Left ventricle myocardium inferior (tissue), 1 donor: ENCODE data around the gene PSRC1. TPM values are rescaled to one million over a fixed set of nuclear protein-coding genes. Genes with fewer than 3 reads are reported as not detected.
A peak's percentile ranks its signal among the peaks of the same experiment; 100 is the strongest.

Experiments
- DNase-seq: peaks from one replicate; pipeline ENCODE4 v3.0.0-alpha.2; 2020
- H3K27ac ChIP-seq: fragments of 200-600 bp; replicated peaks from 2 replicates; pipeline ENCODE4 v1.8.0; 2021
- H3K27me3 ChIP-seq: fragments of 200-600 bp; 2 replicates; pipeline ENCODE4 v1.8.0; 2021; ENCODE audit warnings: low read depth
- H3K36me3 ChIP-seq: fragments of 200-600 bp; 2 replicates; pipeline ENCODE4 v1.8.0; 2021
- H3K4me1 ChIP-seq: fragments of 200-600 bp; 2 replicates; pipeline ENCODE4 v1.8.0; 2021
- H3K4me3 ChIP-seq: fragments of 200-600 bp; 2 replicates; pipeline ENCODE4 v1.8.0; 2021; ENCODE audit warnings: mild to moderate bottlenecking, moderate library complexity
- H3K9me3 ChIP-seq: fragments of 200-600 bp; replicated peaks from 2 replicates; pipeline ENCODE4 v1.8.0; 2021
- intact Hi-C: fragments of 100-400 bp; cut with micrococcal nuclease; formaldehyde crosslinking; loops from one replicate; pipeline ENCODE4 v1.11.0; 2022
- total RNA-seq: library from RNA; stranded (reverse); fragmentation: NEBNext Ultra II Directional; extraction: Animal tissue kit (Norgen Biotek cat#: 25700); gene quantifications from one replicate; pipeline ENCODE4 v1.2.1, GENCODE V29; 2021
- TF ChIP-seq, protein P1 (sequence below): fragments of 200-600 bp; IDR thresholded peaks from 2 replicates; pipeline ENCODE4 v1.8.0; 2021; ENCODE audit warnings: antibody characterized with exemption, mild to moderate bottlenecking, borderline replicate concordance
- donor health status: DM: no; HTN: yes; CAD: no; lungs with severe emphysema.

Gene PSRC1
- total RNA-seq, 1 donor from 2014 or later = 0.80 TPM

DNA sequence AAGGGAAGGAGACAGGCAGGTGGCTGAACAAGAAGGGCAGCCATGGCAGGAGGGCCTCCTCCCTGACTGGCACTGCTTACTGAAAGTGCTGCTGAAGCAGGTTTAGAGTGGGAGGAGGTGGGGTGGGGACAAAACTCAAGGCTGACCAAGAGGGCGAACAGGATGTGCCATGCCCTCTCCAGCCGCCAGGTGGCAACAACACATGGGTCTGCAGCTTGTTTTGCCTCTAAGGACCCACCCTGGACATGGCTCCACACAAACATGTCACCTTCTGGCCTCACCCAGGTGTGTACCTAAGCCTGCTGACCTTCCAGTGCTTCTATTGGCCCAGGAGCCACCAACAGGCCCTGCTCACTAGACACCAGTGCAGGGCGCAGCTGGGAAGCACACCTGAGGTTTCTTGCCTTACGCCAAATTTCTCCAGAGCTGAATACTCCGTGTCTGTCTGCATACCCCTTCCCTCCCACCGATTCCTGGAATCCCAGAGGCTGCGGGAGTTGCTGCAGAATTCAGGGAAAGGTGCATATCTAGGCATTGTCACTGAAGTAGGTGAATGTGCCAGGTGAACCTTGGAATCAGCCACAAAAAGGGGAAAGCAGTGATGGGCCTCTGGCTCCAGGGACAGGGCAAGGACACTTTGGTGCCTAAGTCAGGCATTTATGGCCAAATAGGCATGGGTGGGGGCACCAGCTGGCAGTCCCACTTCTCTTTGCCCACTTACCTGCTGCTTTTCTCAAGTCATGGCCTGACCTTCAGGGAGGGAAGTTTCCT, 5.3 kb downstream of the PSRC1 start:
- TF ChIP-seq, protein P1, sequence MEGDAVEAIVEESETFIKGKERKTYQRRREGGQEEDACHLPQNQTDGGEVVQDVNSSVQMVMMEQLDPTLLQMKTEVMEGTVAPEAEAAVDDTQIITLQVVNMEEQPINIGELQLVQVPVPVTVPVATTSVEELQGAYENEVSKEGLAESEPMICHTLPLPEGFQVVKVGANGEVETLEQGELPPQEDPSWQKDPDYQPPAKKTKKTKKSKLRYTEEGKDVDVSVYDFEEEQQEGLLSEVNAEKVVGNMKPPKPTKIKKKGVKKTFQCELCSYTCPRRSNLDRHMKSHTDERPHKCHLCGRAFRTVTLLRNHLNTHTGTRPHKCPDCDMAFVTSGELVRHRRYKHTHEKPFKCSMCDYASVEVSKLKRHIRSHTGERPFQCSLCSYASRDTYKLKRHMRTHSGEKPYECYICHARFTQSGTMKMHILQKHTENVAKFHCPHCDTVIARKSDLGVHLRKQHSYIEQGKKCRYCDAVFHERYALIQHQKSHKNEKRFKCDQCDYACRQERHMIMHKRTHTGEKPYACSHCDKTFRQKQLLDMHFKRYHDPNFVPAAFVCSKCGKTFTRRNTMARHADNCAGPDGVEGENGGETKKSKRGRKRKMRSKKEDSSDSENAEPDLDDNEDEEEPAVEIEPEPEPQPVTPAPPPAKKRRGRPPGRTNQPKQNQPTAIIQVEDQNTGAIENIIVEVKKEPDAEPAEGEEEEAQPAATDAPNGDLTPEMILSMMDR = peak; percentile 91
- Histone ChIP-seq H3K27ac (no peak overlapping the region), H3K4me1 (peaks cover 20% of the 10 kb centered on the region), H3K4me3 (no peak overlapping the region), H3K27me3 (no peaks in the 10 kb centered on the region), H3K9me3 (no peaks in the 10 kb centered on the region), H3K36me3 (no peaks in the 10 kb centered on the region)
- intact Hi-C loops = loop anchor here (10.0 kb wide), 1 partner anchor 237 kb away; no protein-coding TSS in a partner anchor
- peak; percentile 78 for DNase-seq

DNA sequence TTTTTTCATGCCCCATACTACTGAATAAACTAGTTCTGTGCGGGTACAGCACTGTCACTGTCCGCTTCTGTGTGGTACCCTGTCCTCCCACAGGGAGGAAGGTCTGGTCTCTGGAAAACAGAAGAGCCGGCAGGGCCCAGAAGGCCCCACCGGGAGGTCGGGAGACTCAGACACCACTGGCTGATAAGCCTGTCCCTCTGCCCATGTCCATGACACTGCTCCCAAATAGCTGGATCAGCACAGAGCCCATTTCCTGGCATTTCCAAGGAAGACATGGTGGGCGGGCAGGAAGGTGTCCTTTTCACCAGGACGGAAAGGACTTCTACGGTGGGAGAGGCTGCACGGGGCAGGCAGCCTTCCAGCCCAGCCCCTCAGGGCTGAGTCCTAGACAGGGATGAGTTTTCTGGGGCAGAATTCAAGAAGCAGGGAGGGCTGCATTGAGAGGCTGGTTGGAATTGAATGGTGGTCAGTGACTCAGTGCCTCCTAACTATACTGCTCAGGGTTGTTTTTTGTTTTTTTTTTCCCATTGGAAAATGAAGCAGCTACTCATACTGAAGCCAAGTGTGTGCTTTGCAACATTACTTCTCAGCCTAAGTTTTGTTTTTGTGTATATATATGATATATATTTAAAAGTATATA, 7.1 kb downstream of the PSRC1 start:
- Histone ChIP-seq H3K27ac (no peak overlapping the region), H3K9me3 (no peaks in the 10 kb centered on the region), H3K36me3 (no peaks in the 10 kb centered on the region), H3K4me1 (peaks cover 7% of the 10 kb centered on the region), H3K4me3 (no peak overlapping the region), H3K27me3 (no peaks in the 10 kb centered on the region)
- intact Hi-C loops = loop anchor here (10.0 kb wide), 1 partner anchor 239 kb away; no protein-coding TSS in a partner anchor
- peak; percentile 10 for DNase-seq
- TF ChIP-seq, protein P1 = no peak

DNA sequence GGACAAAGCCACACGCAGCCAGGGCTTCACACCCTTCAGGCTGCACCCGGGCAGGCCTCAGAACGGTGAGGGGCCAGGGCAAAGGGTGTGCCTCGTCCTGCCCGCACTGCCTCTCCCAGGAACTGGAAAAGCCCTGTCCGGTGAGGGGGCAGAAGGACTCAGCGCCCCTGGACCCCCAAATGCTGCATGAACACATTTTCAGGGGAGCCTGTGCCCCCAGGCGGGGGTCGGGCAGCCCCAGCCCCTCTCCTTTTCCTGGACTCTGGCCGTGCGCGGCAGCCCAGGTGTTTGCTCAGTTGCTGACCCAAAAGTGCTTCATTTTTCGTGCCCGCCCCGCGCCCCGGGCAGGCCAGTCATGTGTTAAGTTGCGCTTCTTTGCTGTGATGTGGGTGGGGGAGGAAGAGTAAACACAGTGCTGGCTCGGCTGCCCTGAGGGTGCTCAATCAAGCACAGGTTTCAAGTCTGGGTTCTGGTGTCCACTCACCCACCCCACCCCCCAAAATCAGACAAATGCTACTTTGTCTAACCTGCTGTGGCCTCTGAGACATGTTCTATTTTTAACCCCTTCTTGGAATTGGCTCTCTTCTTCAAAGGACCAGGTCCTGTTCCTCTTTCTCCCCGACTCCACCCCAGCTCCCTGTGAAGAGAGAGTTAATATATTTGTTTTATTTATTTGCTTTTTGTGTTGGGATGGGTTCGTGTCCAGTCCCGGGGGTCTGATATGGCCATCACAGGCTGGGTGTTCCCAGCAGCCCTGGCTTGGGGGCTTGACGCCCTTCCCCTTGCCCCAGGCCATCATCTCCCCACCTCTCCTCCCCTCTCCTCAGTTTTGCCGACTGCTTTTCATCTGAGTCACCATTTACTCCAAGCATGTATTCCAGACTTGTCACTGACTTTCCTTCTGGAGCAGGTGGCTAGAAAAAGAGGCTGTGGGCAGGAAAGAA, 8.1 kb downstream of the PSRC1 start:
- intact Hi-C loops = loop anchor here (10.0 kb wide), 1 partner anchor 240 kb away; no protein-coding TSS in a partner anchor
- peak; percentile 29 for DNase-seq
- Histone ChIP-seq H3K36me3 (no peaks in the 10 kb centered on the region), H3K27me3 (no peaks in the 10 kb centered on the region), H3K27ac (no peak overlapping the region), H3K9me3 (no peaks in the 10 kb centered on the region), H3K4me3 (no peak overlapping the region), H3K4me1 (peaks cover 7% of the 10 kb centered on the region)
- TF ChIP-seq, protein P1 = no peak

DNA sequence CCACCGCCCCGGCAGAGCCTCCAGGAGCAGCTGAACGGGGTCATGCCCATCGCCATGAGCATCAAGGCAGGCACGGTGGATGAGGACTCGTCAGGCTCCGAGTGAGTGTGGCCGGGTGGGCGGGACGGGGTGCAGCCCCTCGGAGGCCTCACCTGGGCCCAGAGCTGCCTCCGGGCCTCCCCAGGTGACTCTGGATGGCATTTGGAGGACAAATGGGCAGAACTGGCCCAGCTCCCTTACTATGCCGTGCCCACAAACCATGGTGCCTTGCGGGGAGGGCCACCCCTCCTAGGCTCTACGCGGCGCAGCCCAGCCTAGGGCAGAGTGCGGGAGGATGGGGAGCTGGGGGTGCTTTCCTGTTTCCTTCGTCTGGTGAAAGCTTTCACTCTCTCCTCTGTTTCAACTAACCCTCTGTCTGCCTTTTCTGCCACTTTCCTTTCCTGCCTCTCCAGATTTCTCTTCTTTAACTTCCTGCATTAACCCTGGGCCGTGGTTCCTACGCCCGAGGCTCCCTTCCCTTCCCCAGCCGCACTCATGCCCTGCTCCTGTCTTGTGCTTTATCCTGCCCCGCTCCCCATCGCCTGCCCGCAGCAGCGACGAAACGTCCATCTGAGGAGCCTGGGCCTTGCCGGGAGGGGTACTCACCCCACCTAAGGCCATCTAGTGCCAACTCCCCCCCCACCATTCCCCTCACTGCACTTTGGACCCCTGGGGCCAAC, 9.2 kb downstream of the PSRC1 start:
- H3K27ac ChIP-seq = no peak overlapping the region
- TF ChIP-seq, protein P1 = no peak
- no peaks in the 10 kb centered on the region for H3K9me3 ChIP-seq
- H3K27me3 ChIP-seq = no peaks in the 10 kb centered on the region
- H3K4me1 ChIP-seq = peaks cover 7% of the 10 kb centered on the region
- intact Hi-C loops = loop anchor here (10.0 kb wide), 1 partner anchor 241 kb away; no protein-coding TSS in a partner anchor
- peak; percentile 10 for DNase-seq
- no peak overlapping the region for H3K4me3 ChIP-seq
- H3K36me3 ChIP-seq = no peaks in the 10 kb centered on the region
